ENCODE data around the gene NTRK3.

The NTRK3 gene

GRCh38 chr15:88284318-88284998 is 27.9 kb upstream of the NTRK3 start:
- TF ChIP-seq ARNTL (CRISPR knock-in tag; IDR thresholded peaks at IDR 0.05; ENCODE audit: borderline replicate concordance, low read depth) (no peak), CSDC2 (CRISPR knock-in tag; IDR thresholded peaks at IDR 0.05) (no peak), RARB (CRISPR knock-in tag; IDR thresholded peaks at IDR 0.05) (no peak), OSR1 (CRISPR knock-in tag; IDR thresholded peaks at IDR 0.05) (no peak), GLIS3 (CRISPR knock-in tag; IDR thresholded peaks at IDR 0.05) (no peak), ZFP3 (CRISPR knock-in tag; IDR thresholded peaks at IDR 0.05) (no peak), BACH2 (CRISPR knock-in tag; IDR thresholded peaks at IDR 0.05; ENCODE audit: borderline replicate concordance) (no peak), ISL1 (CRISPR knock-in tag; IDR thresholded peaks at IDR 0.05) (no peak), TCF4 (CRISPR knock-in tag; IDR thresholded peaks at IDR 0.05; ENCODE audit: borderline replicate concordance) (no peak), SNAI2 (CRISPR knock-in tag; IDR thresholded peaks at IDR 0.05) (no peak), ZNF70 (CRISPR knock-in tag; IDR thresholded peaks at IDR 0.05) (no peak), CSRNP3 (CRISPR knock-in tag; IDR thresholded peaks at IDR 0.05) (no peak), ZNF565 (CRISPR knock-in tag; conservative IDR thresholded peaks at IDR 0.05; ENCODE audit: low read depth) (no peak), TOX (CRISPR knock-in tag; IDR thresholded peaks at IDR 0.05; ENCODE audit: borderline replicate concordance) (no peak), ZNF8 (CRISPR knock-in tag; IDR thresholded peaks at IDR 0.05) (no peak), PATZ1 (CRISPR knock-in tag; IDR thresholded peaks at IDR 0.05; ENCODE audit: borderline replicate concordance) (no peak), ZC3H10 (CRISPR knock-in tag; IDR thresholded peaks at IDR 0.05) (no peak)
- ATAC-seq, result no peak

GRCh38 chr15:88282614-88283013 is 26.1 kb upstream of the NTRK3 start:
- no peak for ATAC-seq

More at GRCh38 chr15:88282614-88283013, 26.1 kb upstream of the NTRK3 start:
- no peak for TF ChIP-seq ESRRG (CRISPR knock-in tag; IDR thresholded peaks at IDR 0.05)
- TF ChIP-seq BACH2 (CRISPR knock-in tag; IDR thresholded peaks at IDR 0.05; ENCODE audit: borderline replicate concordance), result no peak
- no peak for TF ChIP-seq POU6F1 (CRISPR knock-in tag; IDR thresholded peaks at IDR 0.05; ENCODE audit: borderline replicate concordance, low read depth)
- no peak for TF ChIP-seq GLIS3 (CRISPR knock-in tag; IDR thresholded peaks at IDR 0.05)
- TF ChIP-seq CSDC2 (CRISPR knock-in tag; IDR thresholded peaks at IDR 0.05), result no peak
- no peak for TF ChIP-seq ZFP30 (CRISPR knock-in tag; IDR thresholded peaks at IDR 0.05)
- no peak for TF ChIP-seq ZC3H10 (CRISPR knock-in tag; IDR thresholded peaks at IDR 0.05)
- TF ChIP-seq PATZ1 (CRISPR knock-in tag; IDR thresholded peaks at IDR 0.05; ENCODE audit: borderline replicate concordance), result no peak
- TF ChIP-seq TOX (CRISPR knock-in tag; IDR thresholded peaks at IDR 0.05; ENCODE audit: borderline replicate concordance), result no peak
- TF ChIP-seq SNAI2 (CRISPR knock-in tag; IDR thresholded peaks at IDR 0.05), result no peak
- TF ChIP-seq ZNF565 (CRISPR knock-in tag; conservative IDR thresholded peaks at IDR 0.05; ENCODE audit: low read depth), result no peak

Data from SK-N-SH treated with all-trans-retinoic acid at 6 μM for 48 hours (cell line).